AG09319 (cell line): ENCODE measurements around the gene NSMCE1.
"Not testable (repeated sequence)": the region's sequence is repeated elsewhere in the genome, so short reads cannot be mapped to it uniquely, and the experiment has no call there.

ENCODE experiments used
- DNase-seq: peaks from one replicate; pipeline ENCODE4 v3.0.0-alpha.2; 2010; ENCODE audit warnings: low read depth; ENCODE audit errors: extremely low read depth
- TF ChIP-seq, protein P1 (sequence below): IDR thresholded peaks from 2 replicates; pipeline ENCODE4 v1.5.1; 2011; ENCODE audit warnings: low read depth, mild to moderate bottlenecking, inconsistent platforms, low read length, moderate library complexity

NSMCE1 gene

DNA sequence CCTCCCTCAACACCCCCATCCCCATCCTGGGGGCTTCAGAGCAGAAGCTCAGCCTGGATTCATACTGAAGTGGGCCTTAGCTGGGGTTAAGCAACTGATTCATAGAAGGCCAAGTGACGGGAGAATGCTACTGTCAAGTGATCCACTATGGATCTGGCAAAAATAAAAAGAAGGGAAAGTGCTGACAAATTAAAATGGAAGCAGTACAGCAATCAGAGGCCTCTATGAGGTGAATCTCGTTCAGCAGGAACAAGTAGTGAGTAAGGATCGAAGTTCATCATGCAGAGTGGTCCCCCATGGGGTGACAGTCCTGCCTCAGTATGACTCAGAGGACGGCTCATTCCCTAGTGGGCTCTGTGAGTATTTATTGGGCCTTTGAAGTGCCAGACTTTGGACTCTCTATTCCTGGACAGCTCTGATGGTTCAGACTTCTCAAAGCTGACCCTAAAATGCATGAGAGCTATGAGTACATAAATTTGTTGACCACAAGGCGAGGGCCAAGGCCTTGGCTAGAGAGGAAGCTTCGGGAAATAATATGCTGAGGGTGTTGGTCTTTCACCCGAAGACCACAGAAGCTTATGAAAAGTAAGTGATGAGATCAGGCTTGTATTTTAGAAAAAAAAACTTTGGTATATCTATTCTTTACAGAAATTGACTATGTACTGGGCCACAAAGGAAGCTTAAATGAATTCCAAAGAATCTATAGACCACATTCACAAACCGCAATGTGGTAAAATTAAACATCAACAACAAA is 5.3 kb upstream of the NSMCE1 start:
- DNase-seq: no peak
- TF ChIP-seq, protein P1, sequence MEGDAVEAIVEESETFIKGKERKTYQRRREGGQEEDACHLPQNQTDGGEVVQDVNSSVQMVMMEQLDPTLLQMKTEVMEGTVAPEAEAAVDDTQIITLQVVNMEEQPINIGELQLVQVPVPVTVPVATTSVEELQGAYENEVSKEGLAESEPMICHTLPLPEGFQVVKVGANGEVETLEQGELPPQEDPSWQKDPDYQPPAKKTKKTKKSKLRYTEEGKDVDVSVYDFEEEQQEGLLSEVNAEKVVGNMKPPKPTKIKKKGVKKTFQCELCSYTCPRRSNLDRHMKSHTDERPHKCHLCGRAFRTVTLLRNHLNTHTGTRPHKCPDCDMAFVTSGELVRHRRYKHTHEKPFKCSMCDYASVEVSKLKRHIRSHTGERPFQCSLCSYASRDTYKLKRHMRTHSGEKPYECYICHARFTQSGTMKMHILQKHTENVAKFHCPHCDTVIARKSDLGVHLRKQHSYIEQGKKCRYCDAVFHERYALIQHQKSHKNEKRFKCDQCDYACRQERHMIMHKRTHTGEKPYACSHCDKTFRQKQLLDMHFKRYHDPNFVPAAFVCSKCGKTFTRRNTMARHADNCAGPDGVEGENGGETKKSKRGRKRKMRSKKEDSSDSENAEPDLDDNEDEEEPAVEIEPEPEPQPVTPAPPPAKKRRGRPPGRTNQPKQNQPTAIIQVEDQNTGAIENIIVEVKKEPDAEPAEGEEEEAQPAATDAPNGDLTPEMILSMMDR: no peak

DNA sequence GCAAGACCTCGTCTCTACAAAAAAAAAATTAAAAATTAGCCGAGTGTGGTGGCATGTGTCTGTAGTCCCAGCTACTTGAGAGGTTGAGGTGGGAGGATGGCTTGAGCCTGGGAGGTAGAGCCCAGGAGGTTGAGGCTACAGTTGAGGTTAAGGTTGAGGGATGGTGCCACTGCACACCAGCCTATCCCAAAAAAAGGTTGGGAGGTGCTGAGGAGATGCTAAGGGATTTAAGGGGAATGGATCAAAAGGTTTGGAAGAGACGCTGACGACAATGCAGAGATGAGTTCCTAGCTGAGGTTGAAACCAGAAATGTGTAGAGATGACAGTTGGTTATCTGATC is 4.7 kb upstream of the NSMCE1 start:
- TF ChIP-seq, protein P1: no peak
- no peak for DNase-seq

DNA sequence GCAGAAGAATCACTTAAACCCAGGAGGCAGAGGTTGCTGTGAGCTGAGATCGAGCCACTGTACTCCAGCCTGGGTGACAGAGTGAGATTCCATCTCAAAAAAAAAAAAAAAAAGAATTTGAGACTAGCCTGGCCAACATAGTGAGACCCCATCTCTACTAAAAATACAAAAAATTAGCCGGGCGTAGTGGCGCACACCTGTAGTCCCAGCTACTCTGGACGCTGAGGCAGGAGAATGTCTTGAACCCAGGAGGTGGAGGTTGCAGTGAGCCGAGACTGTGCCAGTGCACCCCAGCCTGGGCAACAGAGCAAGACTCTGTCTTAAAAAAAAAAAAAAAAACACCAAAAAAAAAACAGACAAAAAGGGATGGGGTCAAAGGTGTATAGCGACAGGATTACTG is 4.1 kb upstream of the NSMCE1 start:
- not testable (repeated sequence) for DNase-seq

DNA sequence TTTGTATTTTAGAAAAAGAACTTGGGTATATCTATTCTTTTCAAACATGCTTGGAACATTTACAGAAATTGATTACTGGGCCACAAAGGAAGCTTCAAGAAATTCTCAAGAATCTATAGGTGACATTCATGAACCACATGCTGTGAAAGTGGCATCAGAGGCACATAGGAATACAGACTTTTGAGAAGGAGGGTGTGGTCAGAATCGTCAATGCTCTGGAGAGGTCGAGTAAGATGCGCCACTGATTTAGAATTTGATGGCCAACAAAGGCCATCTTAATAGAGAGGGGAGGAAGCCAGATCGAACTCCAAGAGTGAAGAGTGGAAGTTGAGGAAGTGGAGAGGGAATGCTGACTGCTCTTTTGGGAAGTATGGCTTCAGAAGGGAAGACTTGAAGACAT is 3.5 kb upstream of the NSMCE1 start:
- TF ChIP-seq, protein P1: no peak
- no peak for DNase-seq

DNA sequence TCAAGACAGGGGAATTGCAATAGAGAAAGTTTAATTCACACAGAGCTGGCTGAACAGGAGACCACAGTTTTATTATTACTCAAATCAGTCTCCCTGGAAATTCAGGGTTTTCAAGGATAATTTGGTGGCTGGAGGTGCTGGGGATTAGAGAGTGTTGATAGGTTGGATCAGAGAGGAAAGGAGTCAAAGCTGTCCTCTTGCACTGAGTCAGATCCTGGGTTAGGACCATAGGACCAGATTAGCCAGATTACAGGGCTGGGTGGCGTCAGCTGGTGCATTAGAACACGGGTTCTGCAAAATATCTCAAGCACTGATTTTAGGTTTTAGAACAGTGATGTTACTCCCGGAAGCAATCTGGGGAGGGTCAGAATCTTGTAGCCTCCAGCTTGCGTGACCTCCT is 1.8 kb upstream of the NSMCE1 start:
- DNase-seq: no peak
- TF ChIP-seq, protein P1: no peak

DNA sequence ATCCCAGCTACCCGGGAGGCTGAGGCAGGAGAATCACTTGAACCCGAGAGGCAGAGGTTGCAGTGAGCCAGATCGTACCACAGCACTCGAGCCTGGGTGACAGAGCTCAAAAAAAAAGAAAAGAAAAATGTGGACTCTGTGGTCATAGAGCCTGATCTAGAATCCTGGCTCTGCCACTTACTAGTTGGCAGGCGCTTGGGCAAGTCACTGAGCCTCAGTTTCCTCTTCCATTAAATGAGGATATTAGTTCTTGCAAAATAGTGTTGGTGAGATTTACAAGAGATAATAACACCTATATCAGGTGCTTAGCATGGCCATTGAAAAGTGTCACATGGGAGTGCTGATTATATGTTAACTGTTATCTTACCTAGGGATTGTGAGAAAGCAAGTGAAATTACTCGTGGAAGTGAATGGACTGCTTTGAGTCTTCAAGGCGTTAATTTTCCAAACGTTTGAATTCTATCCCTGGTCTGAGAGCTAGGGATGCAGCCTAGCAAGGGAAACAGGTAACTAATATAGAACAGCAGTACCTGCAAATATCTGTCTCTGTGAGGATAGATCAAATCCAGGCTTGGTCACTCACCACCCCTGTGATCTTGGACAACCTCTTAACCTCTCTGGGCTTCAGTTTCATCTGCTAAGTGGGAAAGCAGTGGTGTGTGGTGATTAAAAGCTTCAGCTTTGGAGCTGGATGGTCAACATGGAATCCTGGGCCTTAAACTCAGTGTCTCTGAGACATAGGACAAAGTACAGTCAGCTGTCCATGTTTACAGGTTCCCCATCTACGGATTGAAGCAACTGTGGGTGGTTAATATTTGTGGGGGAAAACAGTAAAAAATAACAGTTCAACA is 953 bp upstream of the NSMCE1 start:
- no peak for DNase-seq
- TF ChIP-seq, protein P1: no peak

DNA sequence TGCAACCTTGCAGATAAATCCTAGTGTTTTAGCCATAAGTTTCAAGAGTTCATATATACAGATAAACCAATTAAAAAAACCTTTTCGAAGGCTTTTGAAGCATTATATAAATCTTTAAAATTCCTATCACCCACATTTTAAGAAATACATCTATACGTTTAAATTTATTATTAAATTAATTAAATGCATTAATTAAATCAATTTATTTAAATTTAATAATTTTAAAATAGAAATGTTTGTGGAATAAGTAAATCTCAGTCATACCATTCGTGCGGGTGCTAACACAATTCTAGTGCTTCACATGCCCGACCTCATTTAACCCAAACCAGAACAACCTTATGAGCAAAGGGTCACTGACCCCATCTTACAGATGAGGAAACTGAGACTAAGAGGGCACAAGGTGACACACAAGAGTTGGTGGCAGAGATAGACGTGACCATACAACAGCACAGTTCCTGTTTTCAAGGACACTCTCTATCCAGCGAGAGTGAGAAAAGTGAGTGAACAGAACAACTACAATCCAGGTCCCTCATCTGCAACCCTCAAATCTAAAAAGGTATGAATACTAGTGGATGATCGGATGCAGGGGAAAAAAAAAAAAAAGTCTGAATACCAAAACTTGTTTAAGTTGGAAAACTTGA is 1.4 kb downstream of the NSMCE1 start:
- TF ChIP-seq, protein P1: no peak
- DNase-seq: no peak
